ENCODE results near the gene CAP1. TPM values are rescaled to one million over a fixed set of nuclear protein-coding genes. Genes with fewer than 3 reads are reported as not detected.

CAP1 gene
- total and polyA plus RNA-seq, 9 of the 15 experiments (the other 6 are each of a cell fraction or from before 2014, with no cell fraction given), result 230 to 658 (median 281) TPM

- TF ChIP-seq RHOXF2B (CRISPR knock-in tag; conservative IDR thresholded peaks at IDR 0.05) (no peak), HMGXB4 (CRISPR knock-in tag; IDR thresholded peaks at IDR 0.05) (no peak), PBX2 (CRISPR knock-in tag; IDR thresholded peaks at IDR 0.05; ENCODE audit: low read depth) (no peak), PBX2 (tag; conservative IDR thresholded peaks at IDR 0.05; ENCODE audit: low read depth) (peak; percentile 86), MECOM (CRISPR knock-in tag; IDR thresholded peaks at IDR 0.05) (peak; percentile 64), NCOR1 (IDR thresholded peaks at IDR 0.05) (peak; percentile 32; the same call in 1 of the 2 replicates), RAD21 (CRISPR knock-in tag; conservative IDR thresholded peaks at IDR 0.05 in 1 of 2, IDR thresholded peaks at IDR 0.05 in 1 of 2) (no peak), ZNF316 (IDR thresholded peaks at IDR 0.05) (0 out of 2 replicates have a peak, but pooled peaks have one; percentile 15), ZNF764 (CRISPR knock-in tag; IDR thresholded peaks at IDR 0.05; ENCODE audit: low read depth) (no peak), GATAD2A (IDR thresholded peaks at IDR 0.05) (no peak; the same call in 1 of the 2 replicates), DACH1 (IDR thresholded peaks at IDR 0.05; ENCODE audit: partially characterized antibody) (peak; percentile 89), PKNOX1 (IDR thresholded peaks at IDR 0.05) (peak; percentile 13; the same call in 1 of the 2 replicates), MTA2 (IDR thresholded peaks at IDR 0.05; ENCODE audit: low read depth) (peak; percentile 48), LEF1 (IDR thresholded peaks at IDR 0.05) (peak; percentile 27), JUND (IDR thresholded peaks at IDR 0.05; ENCODE audit: borderline replicate concordance, low read depth, low read length) (peak; percentile 6; the same call in 1 of the 2 replicates), JUND (tag; IDR thresholded peaks at IDR 0.05; ENCODE audit: borderline replicate concordance, low read depth, low read length) (no peak; the same call in 2 of the 3 replicates), CBFA2T3 (IDR thresholded peaks at IDR 0.05) (peak; percentile 60), TAL1 (IDR thresholded peaks at IDR 0.05) (peak; percentile 43; the same call in 1 of the 2 replicates), HOXB6 (CRISPR knock-in tag; IDR thresholded peaks at IDR 0.05; ENCODE audit: borderline replicate concordance) (no peak), FOXM1 (IDR thresholded peaks at IDR 0.05; ENCODE audit: low read depth) (0 out of 2 replicates have a peak, but pooled peaks have one; percentile 47), FOXM1 (CRISPR knock-in tag; IDR thresholded peaks at IDR 0.05; ENCODE audit: low read depth) (no peak), ZEB2 (IDR thresholded peaks at IDR 0.05) (peak; percentile 7; the same call in 1 of the 2 replicates), TEAD4 (IDR thresholded peaks at IDR 0.05; ENCODE audit: low read length) (peak; percentile 56; the same call in 1 of the 2 replicates), TEAD4 (CRISPR knock-in tag; IDR thresholded peaks at IDR 0.05; ENCODE audit: borderline replicate concordance) (no peak)
Observed at GRCh38 chr1:40058097-40058452, 17.5 kb downstream of the CAP1 start (continued).
